Ammon's horn (tissue), 1 donor: ENCODE measurements around the gene BBS9.
A peak's percentile ranks its signal among the peaks of the same experiment; 100 is the strongest.

ENCODE experiments used
- DNase-seq: peaks from one replicate; pipeline ENCODE4 v3.0.0-alpha.2; 2016; ENCODE audit warnings: low spot score

The BBS9 gene

GRCh38 chr7:33369888-33370287, 240.5 kb downstream of the BBS9 start:
- no peak for DNase-seq

GRCh38 chr7:33373195-33373594, 243.8 kb downstream of the BBS9 start:
- no peak for DNase-seq

- DNase-seq = peak; percentile 4
Measured at GRCh38 chr7:33379891-33380525, 250.6 kb downstream of the BBS9 start.

GRCh38 chr7:33388332-33388731, 259.0 kb downstream of the BBS9 start:
- DNase-seq = no peak

- DNase-seq = no peak
Measured at GRCh38 chr7:33392148-33392547, 262.8 kb downstream of the BBS9 start.

- DNase-seq = no peak
Measured at GRCh38 chr7:33393770-33394169, 264.4 kb downstream of the BBS9 start.

- DNase-seq = no peak
Measured at GRCh38 chr7:33395340-33395739, 266.0 kb downstream of the BBS9 start.

- DNase-seq = no peak
Measured at GRCh38 chr7:33399528-33400213, 270.3 kb downstream of the BBS9 start.

GRCh38 chr7:33400214-33400538, 270.8 kb downstream of the BBS9 start:
- no peak for DNase-seq

GRCh38 chr7:33410266-33410665, 280.9 kb downstream of the BBS9 start:
- no peak for DNase-seq

GRCh38 chr7:33411020-33411419, 281.7 kb downstream of the BBS9 start:
- no peak for DNase-seq

GRCh38 chr7:33412331-33412730, 283.0 kb downstream of the BBS9 start:
- DNase-seq = no peak

GRCh38 chr7:33418251-33418701, 288.9 kb downstream of the BBS9 start:
- no peak for DNase-seq

- DNase-seq = no peak
Measured at GRCh38 chr7:33420311-33420940, 291.1 kb downstream of the BBS9 start.

GRCh38 chr7:33421429-33421828, 292.1 kb downstream of the BBS9 start:
- no peak for DNase-seq

GRCh38 chr7:33422141-33422540, 292.8 kb downstream of the BBS9 start:
- DNase-seq = no peak

- no peak for DNase-seq
Measured at GRCh38 chr7:33422825-33423645, 293.7 kb downstream of the BBS9 start.

- no peak for DNase-seq
Measured at GRCh38 chr7:33423646-33424020, 294.3 kb downstream of the BBS9 start.

GRCh38 chr7:33425395-33425794, 296.0 kb downstream of the BBS9 start:
- DNase-seq = no peak

- DNase-seq = no peak
Measured at GRCh38 chr7:33425929-33426678, 296.7 kb downstream of the BBS9 start.

GRCh38 chr7:33428415-33428814, 299.1 kb downstream of the BBS9 start:
- DNase-seq = no peak

GRCh38 chr7:33431543-33431942, 302.2 kb downstream of the BBS9 start:
- no peak for DNase-seq
